Nucleus accumbens (tissue), 56 donors: Measurements from ENCODE around the gene EYA2.

Experiments used
- DNase-seq, 56 donors: peaks; one replicate each; lab custom pipeline; 2025; lab: John Stamatoyannopoulos, UW

Gene EYA2

GRCh38 chr20:47125758-47126591 is 231.3 kb downstream of the EYA2 start:
- no peak for DNase-seq

GRCh38 chr20:47126709-47127108 is 232.1 kb downstream of the EYA2 start:
- DNase-seq = no peak

GRCh38 chr20:47127546-47127945 is 232.9 kb downstream of the EYA2 start:
- no peak for DNase-seq

- DNase-seq = peak in 3 of 56 donors; percentile 4 to 15 (median 9)
Observed at GRCh38 chr20:47127999-47128398, 233.4 kb downstream of the EYA2 start.

GRCh38 chr20:47129306-47129705 is 234.7 kb downstream of the EYA2 start:
- DNase-seq = no peak

- no peak for DNase-seq
Observed at GRCh38 chr20:47133809-47134456, 239.3 kb downstream of the EYA2 start.

GRCh38 chr20:47136782-47137181 is 242.1 kb downstream of the EYA2 start:
- peak in 2 of 56 donors; percentile 8 to 12 for DNase-seq

GRCh38 chr20:47137231-47137870 is 242.7 kb downstream of the EYA2 start:
- DNase-seq = no peak

GRCh38 chr20:47139934-47140535 is 245.4 kb downstream of the EYA2 start:
- DNase-seq = no peak

- DNase-seq = no peak
Observed at GRCh38 chr20:47141350-47141921, 246.8 kb downstream of the EYA2 start.

GRCh38 chr20:47141941-47142773 is 247.5 kb downstream of the EYA2 start:
- DNase-seq = no peak

- no peak for DNase-seq
Observed at GRCh38 chr20:47142774-47143170, 248.1 kb downstream of the EYA2 start.

GRCh38 chr20:47143657-47144056 is 249.0 kb downstream of the EYA2 start:
- no peak for DNase-seq

- no peak for DNase-seq
Observed at GRCh38 chr20:47144463-47144862, 249.8 kb downstream of the EYA2 start.

- DNase-seq = no peak
Observed at GRCh38 chr20:47146686-47147085, 252.0 kb downstream of the EYA2 start.

GRCh38 chr20:47148059-47148458 is 253.4 kb downstream of the EYA2 start:
- DNase-seq = no peak

- no peak for DNase-seq
Observed at GRCh38 chr20:47149939-47150338, 255.3 kb downstream of the EYA2 start.

- peak in 14 of 56 donors; percentile 2 to 47 (median 9) for DNase-seq
Observed at GRCh38 chr20:47150403-47151152, 255.9 kb downstream of the EYA2 start.

- no peak for DNase-seq
Observed at GRCh38 chr20:47152068-47152467, 257.4 kb downstream of the EYA2 start.
